Kidney glomerular epithelial cell (primary cell): ENCODE results near the gene PRSS57.

Experiments
- DNase-seq: peaks from one replicate; lab custom pipeline; 2025; lab: John Stamatoyannopoulos, UW

The PRSS57 gene

DNA sequence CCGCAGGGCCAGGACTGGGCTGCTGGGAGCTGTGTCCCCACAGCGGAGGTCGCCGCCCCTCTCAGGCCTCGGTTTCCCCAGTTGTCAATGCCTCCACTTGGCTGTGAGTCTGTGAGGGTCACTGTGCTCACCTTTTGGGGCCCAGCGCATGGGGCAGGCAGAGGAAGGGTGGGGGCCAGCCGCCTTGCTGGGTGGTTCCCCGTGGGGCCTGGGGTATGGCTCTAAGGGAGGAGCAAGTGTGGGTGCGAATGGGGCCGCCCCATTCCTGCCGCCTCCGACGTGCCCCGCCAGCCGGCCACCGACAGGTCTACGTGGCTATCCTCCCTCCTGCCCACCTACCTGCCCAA, 56.4 kb downstream of the PRSS57 start:
- DNase-seq: no peak
